ENCODE results near the gene LRRC18.

DNA sequence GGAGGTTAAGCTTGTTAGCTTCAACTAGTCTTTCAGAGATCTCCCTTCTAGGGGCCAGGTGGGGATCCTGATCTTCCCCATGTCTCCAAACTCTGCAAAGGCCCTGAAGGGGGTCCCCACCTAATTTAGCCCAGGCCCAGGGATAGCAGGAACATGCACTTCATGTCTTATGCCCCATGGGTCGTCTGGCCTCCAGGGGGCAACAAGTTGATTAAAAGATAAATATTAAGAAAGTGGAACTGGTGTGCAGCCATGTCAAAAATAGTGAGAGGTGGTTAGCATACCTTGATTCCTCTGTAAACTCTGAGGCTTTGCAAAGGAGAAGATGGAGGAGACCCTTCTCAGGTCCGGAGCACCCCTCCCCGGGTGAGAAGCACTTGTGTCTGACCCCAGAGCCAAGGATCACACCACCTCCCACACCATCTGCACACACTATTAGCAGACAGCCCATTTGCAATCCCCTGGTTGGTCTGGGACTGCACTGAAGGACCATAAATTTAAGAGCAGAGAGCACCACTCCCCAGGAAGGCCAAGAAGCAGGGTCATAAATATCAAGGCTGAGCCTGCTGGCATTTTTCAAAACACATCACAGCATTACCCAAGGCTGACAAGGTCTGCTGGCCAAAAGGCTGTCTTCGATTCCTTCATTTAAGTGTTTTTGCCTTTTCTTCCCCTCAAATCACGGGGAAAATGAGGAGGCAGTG is 44.2 kb upstream of the LRRC18 start:
- TF ChIP-seq SP1 (IDR thresholded peaks at IDR 0.05; ENCODE audit: low read depth): no peak
- TF ChIP-seq, protein P1, sequence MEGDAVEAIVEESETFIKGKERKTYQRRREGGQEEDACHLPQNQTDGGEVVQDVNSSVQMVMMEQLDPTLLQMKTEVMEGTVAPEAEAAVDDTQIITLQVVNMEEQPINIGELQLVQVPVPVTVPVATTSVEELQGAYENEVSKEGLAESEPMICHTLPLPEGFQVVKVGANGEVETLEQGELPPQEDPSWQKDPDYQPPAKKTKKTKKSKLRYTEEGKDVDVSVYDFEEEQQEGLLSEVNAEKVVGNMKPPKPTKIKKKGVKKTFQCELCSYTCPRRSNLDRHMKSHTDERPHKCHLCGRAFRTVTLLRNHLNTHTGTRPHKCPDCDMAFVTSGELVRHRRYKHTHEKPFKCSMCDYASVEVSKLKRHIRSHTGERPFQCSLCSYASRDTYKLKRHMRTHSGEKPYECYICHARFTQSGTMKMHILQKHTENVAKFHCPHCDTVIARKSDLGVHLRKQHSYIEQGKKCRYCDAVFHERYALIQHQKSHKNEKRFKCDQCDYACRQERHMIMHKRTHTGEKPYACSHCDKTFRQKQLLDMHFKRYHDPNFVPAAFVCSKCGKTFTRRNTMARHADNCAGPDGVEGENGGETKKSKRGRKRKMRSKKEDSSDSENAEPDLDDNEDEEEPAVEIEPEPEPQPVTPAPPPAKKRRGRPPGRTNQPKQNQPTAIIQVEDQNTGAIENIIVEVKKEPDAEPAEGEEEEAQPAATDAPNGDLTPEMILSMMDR (IDR thresholded peaks at IDR 0.05 in 2 of 3, conservative IDR thresholded peaks at IDR 0.05 in 1 of 3; ENCODE audit: borderline replicate concordance in 1 of 3, insufficient read depth in 1 of 3, low read depth in 2 of 3, low read length in 2 of 3): no peak; a peak in 1 of 6 replicates
- no peak for TF ChIP-seq EZH2 (IDR thresholded peaks at IDR 0.05)

All from HCT116 (cell line).